Ishikawa (cell line): ENCODE results near the gene SORT1.

ENCODE experiments used
- CEBPB ChIP-seq: IDR thresholded peaks from 2 replicates; pipeline ENCODE4 v1.6.1; 2012
- CREB1 ChIP-seq: IDR thresholded peaks from 2 replicates; pipeline ENCODE4 v1.6.1; 2012; ENCODE audit warnings: low read depth
- EGR1 ChIP-seq: IDR thresholded peaks from 2 replicates; pipeline ENCODE4 v1.6.1; 2012
- EP300 ChIP-seq: IDR thresholded peaks from 2 replicates; pipeline ENCODE4 v1.6.1; 2012; ENCODE audit warnings: borderline replicate concordance
- FOXM1 ChIP-seq: IDR thresholded peaks from 2 replicates; pipeline ENCODE4 v1.6.1; 2012; ENCODE audit warnings: low read depth, borderline replicate concordance
- MAX ChIP-seq: IDR thresholded peaks from 2 replicates; pipeline ENCODE4 v1.6.1; 2012
- NFIC ChIP-seq: IDR thresholded peaks from 2 replicates; pipeline ENCODE4 v1.6.1; 2012
- RAD21 ChIP-seq: IDR thresholded peaks from 2 replicates; pipeline ENCODE4 v1.6.1; 2012; ENCODE audit warnings: low read depth
- REST ChIP-seq: IDR thresholded peaks from 2 replicates; pipeline ENCODE4 v1.6.1; 2012; ENCODE audit warnings: low read depth, mild to moderate bottlenecking
- TAF1 ChIP-seq: IDR thresholded peaks from 2 replicates; pipeline ENCODE4 v1.6.1; 2012; ENCODE audit warnings: low read depth, mild to moderate bottlenecking
- TCF12 ChIP-seq: IDR thresholded peaks from 2 replicates; pipeline ENCODE4 v1.6.1; 2012; ENCODE audit warnings: low read depth
- TEAD4 ChIP-seq: IDR thresholded peaks from 2 replicates; pipeline ENCODE4 v1.6.1; 2012
- USF1 ChIP-seq: IDR thresholded peaks from 2 replicates; pipeline ENCODE4 v1.6.1; 2012
- YY1 ChIP-seq: IDR thresholded peaks from 2 replicates; pipeline ENCODE4 v1.6.1; 2012; ENCODE audit warnings: low read depth
- ZBTB7A ChIP-seq: IDR thresholded peaks from 2 replicates; pipeline ENCODE4 v1.6.1; 2012; ENCODE audit warnings: low read depth

SORT1 gene

GRCh38 chr1:109315288-109315687 is 82.4 kb downstream of the SORT1 start:
- TF ChIP-seq CREB1, result no peak
- no peak for TF ChIP-seq YY1
- no peak for TF ChIP-seq TCF12
- no peak for TF ChIP-seq REST
- TF ChIP-seq FOXM1, result no peak
- no peak for TF ChIP-seq MAX
- TF ChIP-seq RAD21, result no peak
- no peak for TF ChIP-seq EP300

GRCh38 chr1:109314795-109315194 is 82.9 kb downstream of the SORT1 start:
- TF ChIP-seq TAF1 (no peak), EP300 (no peak), USF1 (no peak), REST (no peak), EGR1 (no peak), TCF12 (no peak), CREB1 (no peak), NFIC (no peak), RAD21 (no peak)

- no peak for TF ChIP-seq REST
- TF ChIP-seq TEAD4, result no peak
- no peak for TF ChIP-seq EP300
- no peak for TF ChIP-seq YY1
- TF ChIP-seq TCF12, result no peak
- TF ChIP-seq FOXM1, result no peak
- no peak for TF ChIP-seq USF1
- TF ChIP-seq NFIC, result no peak
Observed at GRCh38 chr1:109312978-109313775, 84.5 kb downstream of the SORT1 start.

- no peak for TF ChIP-seq MAX
- TF ChIP-seq EP300, result no peak
- TF ChIP-seq REST, result no peak
- no peak for TF ChIP-seq CEBPB
- TF ChIP-seq CREB1, result no peak
- no peak for TF ChIP-seq TAF1
- TF ChIP-seq USF1, result no peak
- TF ChIP-seq ZBTB7A, result no peak
- TF ChIP-seq TCF12, result no peak
- TF ChIP-seq FOXM1, result no peak
- no peak for TF ChIP-seq YY1
- TF ChIP-seq RAD21, result no peak
- TF ChIP-seq EGR1, result no peak
- no peak for TF ChIP-seq TEAD4
- TF ChIP-seq NFIC, result no peak
Observed at GRCh38 chr1:109312246-109312645, 85.5 kb downstream of the SORT1 start.
